Lung (tissue), 12 donors: ENCODE data around the gene ERMARD. TPM values are rescaled to one million over a fixed set of nuclear protein-coding genes. Genes with fewer than 3 reads are reported as not detected.

ENCODE experiments used
- ATAC-seq: fragments of 200-7000 bp; cut with Tn5 transposase; one replicate; pipeline ENCODE4 v1.9.1; 2020; ENCODE audit warnings: moderate number of reproducible peaks; ENCODE audit not compliant: insufficient read depth, low FRiP score
- DNase-seq, 3 donors: peaks; one replicate each; pipeline ENCODE4 v3.0.0-alpha.2; 2013 to 2017
- H3K27ac ChIP-seq, 2 donors: one replicate each; pipeline ENCODE4 v1.5.1; 2013; ENCODE audit warnings: mild to moderate bottlenecking in 2 of 2, moderate library complexity in 2 of 2, control low read depth in 1 of 2, inconsistent platforms in 1 of 2, low read depth in 1 of 2, low read length in 1 of 2
- H3K27me3 ChIP-seq, 3 donors: one replicate each; pipeline ENCODE4 v1.5.1; 2013; ENCODE audit warnings: low read length in 2 of 3; ENCODE audit not compliant: control insufficient read depth in 3 of 3, insufficient read depth in 3 of 3
- H3K36me3 ChIP-seq, 4 donors: one replicate each; pipeline ENCODE4 v1.5.1; 2013; ENCODE audit warnings: low read length in 4 of 4, mild to moderate bottlenecking in 1 of 4, moderate library complexity in 1 of 4; ENCODE audit not compliant: control insufficient read depth in 4 of 4, insufficient read depth in 4 of 4
- H3K4me1 ChIP-seq, 5 donors: one replicate each; pipeline ENCODE4 v1.5.1; 2013; ENCODE audit warnings: low read length in 5 of 5, mild to moderate bottlenecking in 2 of 5, moderate library complexity in 1 of 5; ENCODE audit not compliant: control insufficient read depth in 5 of 5, insufficient read depth in 5 of 5
- H3K4me3 ChIP-seq: one replicate; pipeline ENCODE4 v1.5.1; 2013; ENCODE audit warnings: mild to moderate bottlenecking, control low read depth, moderate library complexity
- H3K9ac ChIP-seq, 2 donors: one replicate each; pipeline ENCODE4 v1.5.1; 2013; ENCODE audit warnings: low read length in 2 of 2, control low read depth in 1 of 2; ENCODE audit not compliant: insufficient read depth in 1 of 2
- H3K9me3 ChIP-seq, 4 donors: one replicate each; pipeline ENCODE4 v1.5.1; 2013; ENCODE audit warnings: low read length in 3 of 4, mild to moderate bottlenecking in 1 of 4, moderate library complexity in 1 of 4; ENCODE audit not compliant: control insufficient read depth in 4 of 4, insufficient read depth in 3 of 4
- WGBS, 2 donors: extraction: QIAGEN DNeasy Blood & Tissue Kit; methylation state at CpG; one replicate each; pipeline ENCODE4 v1.1.7; 2013; 5-methylcytosine and 5-hydroxymethylcytosine counted together
- polyA plus RNA-seq, 2 donors: library from polyadenylated mRNA; stranded (reverse); fragments of 200-250 nt; gene quantifications; one replicate each; pipeline ENCODE4 v1.2.1, GENCODE V29; 2013
- total RNA-seq, 2 donors: library from RNA; depleted of rRNA in 1 of 2; stranded (reverse); fragments of >200 nt in 1 of 2; gene quantifications; one replicate each; pipeline ENCODE4 v1.2.1, GENCODE V29; 2014 to 2021
- TF ChIP-seq, protein P1 (sequence below): IDR thresholded peaks from 2 replicates; pipeline ENCODE4 v1.5.1; 2012; ENCODE audit warnings: mild to moderate bottlenecking; ENCODE audit errors: control extremely low read depth, extremely low read depth
- donor health status: control.
- donor health status: control.
- donor health status: Bipolar disorder and iron deficiency.
- donor health status: healthy.
- donor health status: DM: yes; HTN: yes; CAD: no.

ERMARD gene
- total and polyA plus RNA-seq, 4 donors, result 18.7 to 55.3 (median 32.9) TPM

GRCh38 chr6:169829786-169830185, 78.4 kb downstream of the ERMARD start:
- no peak overlapping the region for H3K27ac ChIP-seq
- ATAC-seq, result no peak
- peaks cover 0 to 6% (median 0%) of the 10 kb centered on the region in 3 donors for H3K27me3 ChIP-seq
- H3K9me3 ChIP-seq, result no peaks in the 10 kb centered on the region
- 79 to 80% methylated on average over 4 of the region's 4 CpGs for WGBS, 2 donors
- no peak overlapping the region for H3K9ac ChIP-seq
- TF ChIP-seq, protein P1, sequence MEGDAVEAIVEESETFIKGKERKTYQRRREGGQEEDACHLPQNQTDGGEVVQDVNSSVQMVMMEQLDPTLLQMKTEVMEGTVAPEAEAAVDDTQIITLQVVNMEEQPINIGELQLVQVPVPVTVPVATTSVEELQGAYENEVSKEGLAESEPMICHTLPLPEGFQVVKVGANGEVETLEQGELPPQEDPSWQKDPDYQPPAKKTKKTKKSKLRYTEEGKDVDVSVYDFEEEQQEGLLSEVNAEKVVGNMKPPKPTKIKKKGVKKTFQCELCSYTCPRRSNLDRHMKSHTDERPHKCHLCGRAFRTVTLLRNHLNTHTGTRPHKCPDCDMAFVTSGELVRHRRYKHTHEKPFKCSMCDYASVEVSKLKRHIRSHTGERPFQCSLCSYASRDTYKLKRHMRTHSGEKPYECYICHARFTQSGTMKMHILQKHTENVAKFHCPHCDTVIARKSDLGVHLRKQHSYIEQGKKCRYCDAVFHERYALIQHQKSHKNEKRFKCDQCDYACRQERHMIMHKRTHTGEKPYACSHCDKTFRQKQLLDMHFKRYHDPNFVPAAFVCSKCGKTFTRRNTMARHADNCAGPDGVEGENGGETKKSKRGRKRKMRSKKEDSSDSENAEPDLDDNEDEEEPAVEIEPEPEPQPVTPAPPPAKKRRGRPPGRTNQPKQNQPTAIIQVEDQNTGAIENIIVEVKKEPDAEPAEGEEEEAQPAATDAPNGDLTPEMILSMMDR, result no peak
- H3K4me3 ChIP-seq, result no peak overlapping the region
- peaks cover 0 to 4% (median 0%) of the 10 kb centered on the region in 5 donors for H3K4me1 ChIP-seq
- no peaks in the 10 kb centered on the region for H3K36me3 ChIP-seq
- DNase-seq, result no peak

- Histone ChIP-seq H3K4me1 (peaks cover 0 to 4% (median 0%) of the 10 kb centered on the region in 5 donors), H3K27me3 (peaks cover 0 to 6% (median 0%) of the 10 kb centered on the region in 3 donors), H3K27ac (no peak overlapping the region), H3K36me3 (no peaks in the 10 kb centered on the region), H3K9me3 (no peaks in the 10 kb centered on the region), H3K4me3 (no peak overlapping the region), H3K9ac (no peak overlapping the region)
- WGBS, 2 donors, result 61 to 75% methylated on average over 11 to 12 of the region's 12 CpGs
- ATAC-seq (no peak), DNase-seq (no peak)
- TF ChIP-seq, protein P1, result no peak
Observed at GRCh38 chr6:169830876-169831275, 79.5 kb downstream of the ERMARD start.

Other genes with a start within 250 kb of the ERMARD start
- gene WDR27, start 49.6 kb upstream of the ERMARD start, total RNA-seq, result 10 to 100 TPM; 42.6 to 68.1 TPM
- gene WDR27, start 49.6 kb upstream of the ERMARD start, polyA plus RNA-seq, result 10 to 100 TPM in 1 of 2 donors, 1 to 10 TPM in 1; 6.9 to 20.2 TPM
- 10 to 100 TPM; 22.6 to 23.9 TPM for gene C6orf120, start 49.5 kb upstream of the ERMARD start, total RNA-seq
- gene C6orf120, start 49.5 kb upstream of the ERMARD start, polyA plus RNA-seq, result 10 to 100 TPM in 1 of 2 donors, 1 to 10 TPM in 1; 4.3 to 21.2 TPM
- 10 to 100 TPM; 27.3 to 94.9 TPM for gene PHF10, start 27.1 kb upstream of the ERMARD start, total RNA-seq
- 10 to 100 TPM; 26.0 to 34.5 TPM for gene PHF10, start 27.1 kb upstream of the ERMARD start, polyA plus RNA-seq
- 1 to 10 TPM; 1.6 to 5.2 TPM for gene DYNLT2, start 50 bp upstream of the ERMARD start, total RNA-seq
- 1 to 10 TPM in 1 of 2 donors, under 1 TPM in 1; 0.69 to 3.2 TPM for gene DYNLT2, start 50 bp upstream of the ERMARD start, polyA plus RNA-seq